GM18909 (cell line): ENCODE data around the gene FOLR1.
"Not testable (repeated sequence)": the region's sequence is repeated elsewhere in the genome, so short reads cannot be mapped to it uniquely, and the experiment has no call there.

ENCODE experiments used
- ATAC-seq: cut with Tn5 transposase; IDR thresholded peaks from one replicate; pipeline ENCODE4 v1.9.1; 2021; ENCODE audit warnings: mild to moderate bottlenecking; ENCODE audit not compliant: unreplicated experiment, poor library complexity

Gene FOLR1

DNA sequence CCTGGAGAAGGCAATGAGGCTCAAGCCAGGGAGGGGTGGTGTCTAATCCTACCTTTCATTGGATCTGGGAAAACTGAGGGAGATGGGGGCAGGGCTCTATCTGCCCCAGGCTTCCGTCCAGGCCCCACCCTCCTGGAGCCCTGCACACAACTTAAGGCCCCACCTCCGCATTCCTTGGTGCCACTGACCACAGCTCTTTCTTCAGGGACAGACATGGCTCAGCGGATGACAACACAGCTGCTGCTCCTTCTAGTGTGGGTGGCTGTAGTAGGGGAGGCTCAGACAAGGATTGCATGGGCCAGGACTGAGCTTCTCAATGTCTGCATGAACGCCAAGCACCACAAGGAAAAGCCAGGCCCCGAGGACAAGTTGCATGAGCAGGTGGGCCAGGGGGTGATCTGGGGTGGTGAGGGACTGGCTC lies at the start of gene FOLR1:
FOLR1 (plus strand) TSS at position 180 of the 421 bp plus-strand sequence; CDS start at position 214, 34 bp downstream.
- no peak for ATAC-seq

DNA sequence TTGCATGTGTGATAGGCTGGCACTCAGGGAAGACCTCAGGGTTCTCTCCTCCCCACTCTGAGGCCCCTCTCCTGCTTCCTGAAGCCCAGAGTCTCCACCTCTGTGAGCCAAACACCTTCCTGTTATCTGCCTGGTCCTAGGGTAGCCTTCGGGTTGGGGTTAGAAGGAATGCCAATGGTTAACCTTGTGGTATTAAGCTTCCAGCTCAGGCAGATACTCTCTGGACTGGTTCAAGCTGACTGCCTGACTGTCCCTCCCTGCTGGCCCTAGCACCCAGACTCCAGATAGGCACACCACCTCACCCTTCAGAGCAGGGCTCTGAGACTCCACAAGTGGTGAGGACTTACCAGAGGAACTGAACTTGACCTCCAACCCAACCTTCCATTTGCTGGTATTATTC lies 49.4 kb upstream of the FOLR1 start:
- ATAC-seq = not testable (repeated sequence)

DNA sequence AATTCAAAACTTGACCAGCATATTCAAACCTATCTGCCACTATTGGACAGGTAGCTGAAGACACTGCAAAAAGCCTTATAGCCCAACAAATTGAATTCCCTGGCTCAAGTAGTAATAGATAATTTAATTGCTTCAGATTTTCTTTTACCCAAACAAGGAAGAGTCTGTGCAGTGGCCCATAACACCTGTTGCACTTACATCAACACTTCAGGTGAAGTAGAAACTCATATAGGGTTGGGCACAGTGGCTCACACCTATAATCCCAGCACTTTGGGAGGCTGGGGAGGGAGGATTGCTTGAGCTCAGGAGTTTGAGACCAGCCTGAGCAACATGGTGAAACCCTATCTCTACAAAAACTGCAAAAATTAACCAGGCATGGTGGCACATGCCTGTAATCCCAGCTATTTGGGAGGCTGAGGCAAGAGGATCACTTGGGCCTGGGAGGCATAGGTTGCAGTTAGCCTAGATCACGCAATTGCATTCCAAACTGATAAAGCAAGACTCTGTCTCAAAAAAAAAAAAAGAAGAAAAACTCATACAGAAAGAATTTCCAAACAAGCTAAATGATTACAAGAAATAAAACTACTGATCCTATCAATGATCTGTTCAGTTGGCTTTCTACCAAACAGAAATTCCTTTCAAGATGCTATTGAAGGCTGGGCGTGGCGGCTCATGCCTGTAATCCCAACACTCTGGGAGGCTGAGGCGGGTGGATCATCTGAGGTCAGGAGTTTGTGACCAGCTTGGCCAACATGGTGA lies 47.0 kb upstream of the FOLR1 start:
- ATAC-seq = no peak

DNA sequence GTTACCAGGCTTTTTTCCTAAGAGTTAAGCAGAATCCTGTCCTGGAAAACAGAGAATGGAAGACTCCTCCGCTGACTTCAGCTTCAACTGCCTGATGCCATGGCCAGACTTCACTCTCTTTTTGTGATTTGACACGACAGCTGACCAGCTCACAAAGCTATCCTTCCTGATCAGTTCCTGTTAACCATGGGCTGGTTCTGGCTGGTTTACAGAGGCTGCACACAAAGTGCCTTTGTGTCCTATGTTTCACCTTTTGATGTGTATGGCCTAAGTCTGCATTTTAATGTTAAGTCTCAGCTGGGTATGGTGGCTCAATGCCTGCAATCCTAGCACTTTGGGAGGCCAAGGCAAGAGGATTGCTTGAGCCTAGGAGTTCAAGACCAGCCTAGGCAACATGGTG lies 45.3 kb upstream of the FOLR1 start:
- no peak for ATAC-seq

DNA sequence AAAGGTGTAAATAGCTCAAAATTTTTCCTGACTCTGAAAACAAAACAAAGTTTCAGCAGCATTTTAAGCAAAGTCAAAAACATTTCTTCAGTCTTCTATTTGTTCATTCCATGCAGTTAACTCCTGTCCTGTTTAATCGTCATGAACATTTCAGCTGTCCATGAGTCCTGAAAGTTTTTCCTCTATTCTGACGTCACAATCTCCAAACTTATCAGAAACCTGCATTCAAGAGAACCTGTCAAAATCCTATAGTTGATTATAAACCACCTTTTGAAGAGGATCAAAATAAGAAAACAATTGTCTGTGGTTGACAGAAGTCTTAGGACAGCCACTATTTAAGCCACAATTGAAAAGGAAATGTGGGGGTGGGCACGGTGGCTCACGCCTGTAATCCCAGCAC lies 41.1 kb upstream of the FOLR1 start:
- ATAC-seq = no peak

DNA sequence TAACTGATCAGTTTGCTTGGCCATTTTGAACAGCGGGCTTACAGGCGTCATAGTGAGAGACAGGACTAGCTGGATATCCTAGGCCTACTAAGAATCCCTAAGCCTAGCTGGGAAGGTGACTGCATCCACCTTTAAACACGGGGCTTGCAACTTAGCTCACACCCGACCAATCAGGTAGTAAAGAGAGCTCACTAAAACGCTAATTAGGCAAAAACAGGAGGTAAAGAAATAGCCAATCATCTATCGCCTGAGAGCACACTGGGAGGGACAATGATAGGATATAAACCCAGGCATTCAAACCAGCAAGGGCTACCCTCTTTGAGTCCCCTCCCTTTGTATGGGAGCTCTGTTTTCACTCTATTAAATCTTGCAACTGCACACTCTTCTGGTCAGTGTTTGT lies 38.1 kb upstream of the FOLR1 start:
- ATAC-seq = not testable (repeated sequence)

DNA sequence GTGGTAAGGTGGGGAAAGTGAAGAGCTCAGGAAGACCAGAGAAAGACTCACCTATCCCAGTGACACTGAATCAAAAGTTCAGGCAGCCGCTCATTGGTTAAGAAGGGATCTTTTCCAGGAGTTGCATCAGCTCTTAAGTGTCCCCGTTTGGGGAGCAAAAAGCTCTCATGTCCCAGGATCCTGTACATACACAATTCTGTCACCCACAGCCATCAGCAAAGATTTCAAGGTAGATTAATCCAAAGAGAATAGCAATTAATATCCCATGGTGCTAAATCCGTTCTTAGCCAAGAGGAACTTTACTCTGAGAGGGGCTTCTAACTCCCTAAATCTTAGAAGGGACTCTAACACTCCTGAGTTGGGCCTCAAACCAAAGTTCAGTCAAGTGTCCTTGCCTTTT lies 37.1 kb upstream of the FOLR1 start:
- ATAC-seq = no peak

DNA sequence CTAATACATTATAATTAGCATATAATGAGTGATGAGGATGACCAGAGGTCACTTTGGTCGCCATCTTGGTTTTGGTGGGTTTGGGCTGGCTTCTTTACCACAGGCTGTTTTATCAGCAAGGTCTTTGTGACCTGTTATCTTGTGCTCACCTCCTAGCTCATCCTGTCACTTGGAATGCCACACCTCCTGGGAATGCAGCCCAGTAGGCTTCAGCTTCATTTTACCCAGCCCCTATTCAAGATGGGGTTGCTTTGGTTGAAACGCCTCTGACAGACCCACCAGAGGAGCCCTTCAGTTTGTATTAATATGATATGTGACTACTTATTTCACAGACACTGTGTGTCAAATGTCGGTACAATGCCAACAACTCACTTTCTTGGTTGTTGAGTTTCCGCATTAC lies 36.2 kb upstream of the FOLR1 start:
- ATAC-seq = no peak

DNA sequence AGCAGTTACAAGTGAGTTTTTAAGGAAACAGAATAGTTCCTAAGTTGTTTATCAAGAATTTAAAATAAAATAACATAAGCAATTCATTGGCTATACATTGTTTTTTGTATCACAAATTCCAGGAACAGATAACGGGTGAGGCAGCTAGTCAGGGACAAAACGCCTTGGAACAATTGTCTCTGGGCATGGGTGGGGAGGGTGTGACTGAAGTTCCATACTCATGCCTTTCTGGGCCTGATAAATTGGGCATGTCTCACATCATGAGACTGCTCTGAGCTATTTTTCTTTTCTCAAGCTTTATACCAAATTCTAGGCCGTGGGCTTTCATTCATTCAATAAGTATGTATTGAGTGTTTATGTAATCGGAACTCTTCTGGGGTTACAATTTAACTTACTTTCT lies 34.8 kb upstream of the FOLR1 start:
- ATAC-seq = no peak

DNA sequence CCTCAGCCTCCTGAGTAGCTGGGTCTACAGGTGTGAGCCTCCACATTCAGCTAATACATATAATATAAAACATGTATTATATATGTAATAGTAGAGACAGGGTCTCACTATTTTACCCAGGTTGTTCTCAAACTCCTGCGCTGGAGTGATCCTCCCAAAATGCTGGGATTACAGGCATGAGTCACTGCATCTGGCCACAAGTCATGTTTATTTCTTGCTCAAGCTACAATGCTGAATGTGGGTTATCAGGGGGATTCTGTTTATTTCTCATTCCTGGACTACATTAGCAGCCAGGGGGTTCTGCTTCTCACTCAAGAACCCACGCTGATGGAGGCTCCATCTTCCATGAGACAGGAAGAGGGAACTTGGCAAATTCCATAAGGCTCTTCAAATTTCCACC lies 31.6 kb upstream of the FOLR1 start:
- ATAC-seq = no peak

DNA sequence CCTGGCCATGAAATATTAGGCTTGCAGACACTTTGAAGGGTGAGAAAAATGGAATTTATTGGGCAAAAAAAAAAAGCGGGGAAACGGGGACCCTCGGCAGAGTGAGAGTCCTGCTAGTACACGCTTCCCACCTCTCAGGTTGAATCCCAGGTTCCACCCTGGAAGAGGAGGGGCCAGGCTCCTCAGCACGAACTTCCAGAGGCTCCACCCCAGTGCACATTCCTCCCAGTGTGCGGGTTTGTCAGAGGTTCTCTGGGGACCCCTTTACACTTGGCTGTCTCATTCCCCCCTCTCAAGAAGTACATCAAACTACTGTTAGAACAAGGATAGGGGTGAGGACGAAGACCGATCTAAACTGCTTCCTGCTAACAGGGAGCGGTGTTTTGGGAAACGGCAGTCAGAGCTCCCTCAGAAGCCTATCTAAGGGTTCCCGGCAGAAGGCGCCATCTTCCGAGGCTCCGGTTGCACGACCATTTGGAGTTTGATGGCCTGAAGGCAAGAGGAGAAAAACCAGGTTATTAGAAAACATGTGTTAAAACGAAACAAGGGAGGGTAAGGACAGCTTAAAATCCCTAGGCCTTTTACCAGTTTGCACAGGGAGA lies 28.9 kb upstream of the FOLR1 start:
- ATAC-seq = no peak

DNA sequence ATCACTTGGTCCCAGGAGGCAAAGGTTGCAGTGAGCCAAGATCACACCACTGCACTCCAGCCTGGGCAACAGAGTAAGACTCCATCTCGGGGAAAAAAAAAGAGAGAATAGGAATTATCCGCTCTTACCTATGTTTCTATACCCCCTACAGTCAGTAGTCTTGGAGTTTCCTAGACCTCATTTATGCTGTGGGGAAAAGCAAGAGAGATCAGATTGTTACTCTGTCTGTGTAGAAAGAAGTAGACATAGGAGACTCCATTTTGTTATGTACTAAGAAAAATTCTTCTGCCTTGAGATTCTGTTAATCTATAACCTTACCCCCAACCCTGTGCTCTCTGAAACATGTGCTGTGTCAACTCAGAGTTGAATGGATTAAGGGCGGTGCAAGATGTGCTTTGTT lies 27.8 kb upstream of the FOLR1 start:
- not testable (repeated sequence) for ATAC-seq

DNA sequence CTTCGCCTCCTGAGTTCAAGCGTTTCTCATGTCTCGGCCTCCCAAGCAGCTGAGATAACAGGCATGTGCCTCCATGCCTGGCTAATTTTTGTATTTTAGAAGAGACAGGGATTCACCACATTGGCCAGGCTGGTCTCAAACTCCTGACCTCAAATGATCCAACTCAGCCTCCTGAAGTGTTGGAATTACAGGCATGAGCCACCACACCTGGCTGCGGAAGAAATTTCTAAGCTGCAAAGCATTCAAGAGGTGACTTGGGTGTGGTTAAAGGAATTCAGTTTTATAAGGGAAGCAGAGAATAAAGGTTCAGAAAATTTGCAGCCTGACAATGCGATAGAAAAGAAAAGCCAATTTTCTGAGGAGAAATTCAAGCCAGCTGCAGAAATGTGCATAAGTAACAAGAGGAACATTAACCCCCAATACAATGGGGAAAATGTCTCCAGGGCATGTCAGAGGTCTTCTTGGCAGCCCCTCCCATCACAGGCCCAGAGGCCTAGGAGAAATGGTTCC lies 22.8 kb upstream of the FOLR1 start:
- ATAC-seq = not testable (repeated sequence)

DNA sequence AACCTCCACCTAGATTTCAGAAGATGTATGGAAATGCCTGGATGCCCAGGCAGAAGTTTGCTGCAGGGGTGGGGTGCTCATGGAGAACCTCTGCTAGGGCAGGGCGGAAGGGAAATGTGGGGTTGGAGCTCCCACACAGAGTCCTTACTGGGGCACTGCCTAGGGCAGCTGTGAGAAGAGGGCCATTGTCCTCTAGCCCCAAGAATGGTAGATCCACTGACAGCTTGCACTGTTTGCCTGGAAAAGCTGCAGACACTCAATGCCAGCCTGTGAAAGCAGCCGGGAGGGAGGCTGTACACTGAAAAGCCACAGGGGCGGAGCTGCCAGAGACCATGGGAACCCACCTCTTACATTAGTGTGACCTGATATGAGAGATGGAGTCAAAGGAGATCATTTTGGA lies 22.2 kb upstream of the FOLR1 start:
- ATAC-seq = not testable (repeated sequence)

DNA sequence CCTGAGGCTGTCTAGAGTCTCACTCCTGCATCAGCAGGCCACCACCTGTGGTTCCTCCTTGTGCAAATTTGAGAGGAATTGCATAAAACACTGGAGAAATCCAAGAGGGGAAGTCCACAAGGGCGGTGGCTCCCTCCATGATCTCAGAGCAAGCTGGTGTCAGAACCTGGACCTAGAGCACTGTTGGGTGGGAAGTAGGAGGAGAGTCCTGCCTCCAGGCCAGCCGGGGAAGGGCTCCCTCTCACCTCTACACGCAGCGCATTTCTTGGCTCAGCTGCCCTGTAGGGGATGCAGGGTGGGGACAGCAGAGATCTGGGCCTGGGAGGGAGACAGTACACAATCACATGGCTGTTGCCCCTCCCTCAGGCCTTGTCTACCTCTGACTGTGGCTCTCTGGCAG lies 19.9 kb upstream of the FOLR1 start:
- not testable (repeated sequence) for ATAC-seq

DNA sequence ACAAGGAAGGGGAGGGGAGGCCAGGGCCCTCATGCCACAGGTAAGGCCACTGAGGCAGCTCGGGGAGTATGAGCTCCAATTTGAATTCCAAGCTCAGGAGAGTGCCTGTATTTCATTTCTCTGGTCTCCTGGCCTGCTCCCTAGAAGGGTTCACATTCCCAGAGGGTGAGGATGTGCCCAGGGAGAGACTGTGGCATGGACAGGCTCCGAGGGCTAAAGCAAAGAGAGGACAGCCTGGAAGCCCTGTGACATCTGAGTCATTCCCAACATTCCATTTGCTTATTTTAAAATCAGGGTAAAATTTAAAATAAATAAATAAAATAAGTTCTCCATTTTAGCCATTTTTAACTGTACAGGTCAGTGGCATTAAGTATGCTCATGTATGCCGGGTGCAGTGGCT lies 18.6 kb upstream of the FOLR1 start:
- no peak for ATAC-seq

DNA sequence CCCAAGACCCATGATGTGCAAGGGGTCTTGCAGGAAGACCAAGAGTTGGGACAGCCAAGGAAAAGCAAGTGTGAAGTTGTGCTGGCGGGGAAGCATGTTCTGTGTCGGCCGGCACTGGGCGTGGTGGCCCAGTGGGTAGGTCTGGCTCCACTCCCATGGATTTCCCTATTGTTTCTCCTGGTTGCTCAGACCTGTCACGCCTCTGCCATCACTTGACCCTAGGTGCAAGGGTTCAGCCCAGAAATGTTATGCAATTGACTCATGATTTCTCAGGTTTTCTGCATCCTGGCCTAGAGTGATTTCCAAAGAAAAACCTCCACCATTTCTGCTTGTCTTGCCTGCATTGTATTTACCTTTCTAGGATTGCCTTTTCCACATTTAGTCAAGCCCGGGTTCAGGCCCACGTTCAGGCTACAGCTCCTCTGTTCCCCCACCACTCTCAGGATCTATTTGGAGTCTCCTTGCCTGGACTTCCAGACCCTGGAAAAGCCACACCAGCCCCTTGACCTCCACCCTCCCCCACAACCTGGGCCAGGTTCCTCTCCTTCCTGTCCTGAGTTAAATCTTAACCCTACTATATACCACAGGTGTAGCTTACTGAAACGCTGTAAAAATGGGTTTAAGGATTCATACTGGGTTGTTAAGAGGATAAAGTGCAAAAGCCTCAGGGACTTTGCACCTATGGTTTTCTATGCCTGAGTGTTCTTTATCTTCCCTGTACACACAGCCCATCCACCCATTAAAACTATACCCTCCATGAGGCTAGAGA lies 17.5 kb upstream of the FOLR1 start:
- no peak for ATAC-seq

DNA sequence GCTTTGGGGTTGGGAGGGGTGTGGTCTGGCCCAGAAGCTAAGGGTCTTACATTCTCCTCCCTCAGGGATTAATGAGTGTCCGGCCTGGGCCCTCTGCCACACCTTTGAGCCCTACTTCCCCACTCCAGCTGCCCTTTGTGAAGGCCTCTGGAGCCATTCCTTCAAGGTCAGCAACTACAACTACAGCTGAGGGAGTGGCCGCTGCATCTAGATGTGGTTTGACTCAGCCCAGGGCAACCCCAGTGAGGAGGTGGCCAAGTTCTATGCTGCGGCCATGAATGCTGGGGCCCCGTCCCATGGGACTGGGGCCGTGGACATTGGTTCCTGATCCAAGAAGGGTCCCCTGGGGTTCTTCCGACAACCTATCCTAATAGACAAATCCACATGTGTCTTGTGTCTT lies 14.3 kb upstream of the FOLR1 start:
- no peak for ATAC-seq

DNA sequence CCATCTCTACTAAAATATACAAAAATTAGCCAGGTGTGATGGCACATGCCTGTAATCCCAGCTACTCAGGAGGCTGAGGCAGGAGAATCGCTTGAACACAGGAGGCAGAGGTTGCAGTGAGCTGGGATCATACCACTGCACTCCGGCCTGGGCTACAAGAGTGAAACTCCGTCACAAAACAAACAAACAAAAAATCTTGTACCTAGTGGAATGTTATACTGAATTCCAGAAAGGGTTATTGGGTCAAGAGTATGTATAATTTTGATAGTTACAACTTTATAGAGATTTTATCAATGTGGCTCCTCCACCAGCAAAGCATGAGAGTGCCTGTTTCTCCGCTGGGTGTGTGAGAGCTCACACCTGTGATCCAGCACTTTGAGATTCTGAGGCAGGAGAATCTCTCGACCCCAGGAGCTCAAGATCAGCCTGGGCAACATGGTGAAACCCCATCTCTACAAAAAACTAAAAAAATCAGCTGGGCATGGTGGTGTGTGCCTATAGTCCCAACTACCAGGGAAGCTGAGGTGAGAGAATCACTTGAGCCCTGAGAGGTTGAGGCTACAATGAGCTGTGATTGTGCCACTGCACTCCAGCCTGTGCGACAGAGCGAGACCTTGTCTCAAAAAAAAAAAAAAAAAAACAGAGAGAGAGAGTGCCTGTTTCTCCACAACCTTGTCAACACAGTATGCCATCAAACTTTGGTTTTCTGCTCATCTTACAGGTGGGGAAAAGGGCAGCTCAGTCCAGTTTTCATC lies 12.7 kb upstream of the FOLR1 start:
- ATAC-seq = no peak

DNA sequence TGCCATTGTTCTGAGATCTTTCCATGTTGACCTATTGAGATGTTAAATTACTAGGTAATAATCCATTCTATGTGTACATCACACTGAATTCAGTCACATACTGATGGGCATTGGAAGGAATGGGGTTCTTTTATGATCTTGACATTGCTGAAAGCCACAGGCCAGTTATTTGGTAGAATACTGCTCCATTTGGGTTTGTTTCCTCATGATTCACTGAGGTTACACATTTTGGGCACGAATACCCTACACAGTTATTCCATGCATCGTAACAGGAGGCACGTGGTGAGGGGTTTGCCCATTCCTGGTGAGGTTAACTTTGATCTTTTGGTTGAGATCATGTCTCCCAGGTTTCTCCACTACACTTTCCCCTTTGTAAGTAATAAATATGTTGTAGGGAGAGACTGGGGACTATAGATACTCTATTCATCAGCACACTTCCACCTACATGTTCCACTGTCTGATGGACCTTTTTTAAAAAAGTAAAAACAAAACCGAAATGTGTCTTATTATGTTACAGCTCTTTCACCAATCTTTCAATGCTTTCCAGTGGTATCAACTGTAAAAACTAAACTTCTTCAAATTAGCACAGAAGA lies 12.0 kb upstream of the FOLR1 start:
- ATAC-seq = no peak
